GM12892 (cell line): Measurements from ENCODE around the gene PIK3C2B.

Experiments used
- POLR2A ChIP-seq: IDR thresholded peaks from 2 replicates; pipeline ENCODE4 v1.6.1; 2011; ENCODE audit warnings: low read depth, low read length, control low read depth
- TAF1 ChIP-seq: IDR thresholded peaks from 2 replicates; pipeline ENCODE4 v1.6.1; 2011; ENCODE audit warnings: low read depth, mild to moderate bottlenecking, control low read depth, low read length, borderline replicate concordance

DNA sequence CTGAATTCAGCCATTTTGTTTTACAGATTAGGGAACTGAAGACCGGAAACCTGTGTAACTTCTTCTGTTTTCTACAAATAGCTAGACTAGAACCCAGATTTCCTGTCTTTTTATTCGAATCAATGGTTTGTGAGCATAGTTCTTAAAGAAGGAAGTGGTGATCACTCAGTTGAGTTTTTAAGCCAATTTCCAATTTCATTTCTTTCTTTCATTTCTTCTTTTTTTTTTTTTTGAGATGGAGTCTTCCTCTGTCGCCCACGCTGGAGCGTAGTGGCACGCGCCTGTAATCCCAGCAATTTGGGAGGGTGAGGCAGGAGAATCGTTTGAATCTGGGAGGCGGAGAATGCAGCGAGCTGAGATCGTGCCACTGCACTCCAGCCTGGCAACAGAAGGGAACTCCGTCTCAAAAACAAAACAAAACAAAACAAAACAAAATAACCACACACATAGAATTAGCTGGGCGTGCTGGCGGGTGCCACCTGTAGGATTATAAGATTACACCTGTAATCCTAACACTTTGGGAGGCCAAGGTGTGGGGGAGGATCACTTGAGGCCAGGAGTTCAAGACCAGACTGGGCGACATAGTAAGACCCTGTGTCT, 18.6 kb upstream of the PIK3C2B start:
- TF ChIP-seq TAF1 = no peak
- TF ChIP-seq POLR2A = no peak
